ENCODE results near the gene UVRAG. TPM values are rescaled to one million over a fixed set of nuclear protein-coding genes. Genes with fewer than 3 reads are reported as not detected.

UVRAG gene
- total RNA-seq, 2 donors from 2014 or later, result 18.6 to 20.7 TPM

DNA sequence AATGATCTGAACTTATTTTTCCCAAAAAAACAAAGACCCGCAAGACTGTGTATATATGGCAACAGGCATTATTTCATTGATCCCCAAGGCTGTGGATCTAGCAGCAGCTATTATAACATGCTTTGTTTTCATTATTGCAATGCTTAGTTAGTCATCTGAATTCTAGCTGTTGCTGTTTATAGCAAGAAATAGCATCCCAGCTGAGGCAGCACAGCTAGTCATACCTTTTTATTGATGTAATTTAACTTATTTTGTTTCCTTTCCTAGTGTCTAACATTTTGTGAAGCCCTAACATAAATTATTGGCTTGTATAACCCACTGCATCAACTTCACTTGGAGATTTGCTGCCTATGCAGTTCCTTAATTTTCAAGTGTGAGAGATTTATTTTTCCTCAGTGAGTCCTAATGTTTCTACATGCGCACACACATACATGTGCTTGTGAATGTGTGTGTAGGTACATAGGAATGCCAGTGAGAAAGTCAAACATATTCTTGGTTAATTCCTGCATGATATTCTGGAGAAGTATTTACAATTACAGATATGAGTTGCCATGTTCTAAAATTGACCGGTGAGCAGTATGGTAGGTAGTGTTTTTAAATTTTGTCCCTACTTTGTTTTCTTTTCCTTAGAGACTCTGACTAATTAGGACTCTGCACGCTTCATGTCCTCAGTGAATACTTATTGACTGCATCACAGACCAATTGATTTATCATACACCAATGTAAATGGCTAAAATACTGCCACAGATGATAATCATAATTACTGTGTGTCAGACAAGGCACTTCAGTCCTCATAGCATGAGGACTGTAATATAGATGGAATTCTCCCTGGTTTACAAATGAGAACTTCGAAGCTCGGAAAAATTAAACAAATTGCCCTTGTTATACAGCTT lies 272.0 kb downstream of the UVRAG start:
- DNase-seq (no peak), ATAC-seq (replicated peaks in 1 of 2) (no peak)
- H3K36me3 Mint-ChIP-seq (ENCODE audit: insufficient read depth in 2 of 2), result peaks cover 14 to 17% of the 10 kb centered on the region in 2 donors
- no peak overlapping the region for H3K4me3 Mint-ChIP-seq
- no peak overlapping the region for H3K27ac Mint-ChIP-seq
- no peaks in the 10 kb centered on the region for H3K27me3 Mint-ChIP-seq (ENCODE audit: low read depth)
- H3K4me1 Mint-ChIP-seq (ENCODE audit: low read depth), result no peaks in the 10 kb centered on the region
- H3K9me3 Mint-ChIP-seq, result peaks cover 5 to 9% of the 10 kb centered on the region in 2 donors

DNA sequence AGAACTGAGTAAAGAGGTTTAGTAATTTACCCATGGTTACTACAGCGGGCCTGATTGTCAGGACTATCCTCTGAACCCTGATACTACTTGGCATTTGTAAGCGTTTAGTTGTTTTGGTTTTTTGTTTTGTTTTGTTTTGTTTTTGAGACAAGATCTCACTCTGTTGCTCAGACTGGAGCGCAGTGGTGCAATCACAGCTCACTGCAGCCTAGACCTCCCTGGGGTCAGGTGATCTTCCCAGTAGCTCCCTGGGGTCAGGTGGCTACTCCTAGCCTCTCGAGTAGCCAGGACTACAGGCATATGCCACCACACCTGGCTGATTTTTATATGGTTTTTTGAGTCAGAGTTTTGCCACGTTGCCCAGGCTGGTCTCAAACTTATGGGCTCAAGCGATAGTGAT lies 272.7 kb downstream of the UVRAG start:
- H3K36me3 Mint-ChIP-seq (ENCODE audit: insufficient read depth in 2 of 2), result peaks cover 15 to 18% of the 10 kb centered on the region in 2 donors
- no peak overlapping the region for H3K4me3 Mint-ChIP-seq
- no peak for DNase-seq
- no peaks in the 10 kb centered on the region for H3K4me1 Mint-ChIP-seq (ENCODE audit: low read depth)
- no peaks in the 10 kb centered on the region for H3K27me3 Mint-ChIP-seq (ENCODE audit: low read depth)
- no peak overlapping the region for H3K27ac Mint-ChIP-seq
- ATAC-seq (replicated peaks in 1 of 2), result no peak
- peaks cover 5 to 9% of the 10 kb centered on the region in 2 donors for H3K9me3 Mint-ChIP-seq

DNA sequence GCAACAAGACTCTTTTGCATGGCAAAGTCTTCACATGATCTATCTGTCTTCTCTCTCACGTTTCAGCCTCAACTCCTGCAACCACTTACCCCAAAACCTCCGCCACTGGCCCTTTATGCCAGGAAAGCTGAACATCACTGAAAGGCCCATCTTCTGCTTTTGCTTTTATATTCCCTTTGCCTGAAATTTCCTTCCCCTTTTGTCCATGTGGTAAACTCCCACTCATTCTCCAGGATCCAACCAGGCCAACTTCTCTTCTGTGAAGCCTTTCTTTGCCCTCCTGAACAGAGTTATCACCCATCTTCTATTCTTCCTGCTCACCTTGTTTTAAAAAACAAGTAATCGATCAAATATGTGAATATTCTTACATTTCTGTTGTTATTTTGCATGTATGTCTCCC lies 273.5 kb downstream of the UVRAG start:
- H3K9me3 Mint-ChIP-seq, result peaks cover 5 to 9% of the 10 kb centered on the region in 2 donors
- no peaks in the 10 kb centered on the region for H3K27me3 Mint-ChIP-seq (ENCODE audit: low read depth)
- no peak for ATAC-seq (replicated peaks in 1 of 2)
- no peak overlapping the region for H3K4me3 Mint-ChIP-seq
- H3K27ac Mint-ChIP-seq, result no peak overlapping the region
- no peak for DNase-seq
- peaks cover 15 to 18% of the 10 kb centered on the region in 2 donors for H3K36me3 Mint-ChIP-seq (ENCODE audit: insufficient read depth in 2 of 2)
- no peaks in the 10 kb centered on the region for H3K4me1 Mint-ChIP-seq (ENCODE audit: low read depth)

DNA sequence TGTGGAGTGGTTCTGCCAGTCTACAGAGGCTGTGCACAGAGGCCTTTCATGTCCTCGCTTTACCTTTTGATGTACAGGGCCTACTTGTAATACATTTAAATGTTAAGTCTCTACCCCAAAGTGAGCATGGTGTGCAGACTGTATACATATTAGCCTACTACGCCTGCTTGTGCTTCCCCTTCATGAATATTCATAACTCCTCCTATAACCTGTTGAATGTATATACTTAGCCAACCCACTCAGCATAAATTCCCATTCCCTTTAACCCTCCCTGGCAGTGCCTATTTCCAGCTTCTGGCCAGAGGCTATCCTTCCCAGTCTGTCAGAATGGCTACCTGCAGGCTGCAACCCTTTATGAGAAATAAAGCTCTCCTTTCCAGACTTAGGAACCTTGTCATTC lies 275.2 kb downstream of the UVRAG start:
- ATAC-seq (replicated peaks in 1 of 2) (no peak), DNase-seq (no peak)
- H3K4me1 Mint-ChIP-seq (ENCODE audit: low read depth), result no peaks in the 10 kb centered on the region
- no peak overlapping the region for H3K27ac Mint-ChIP-seq
- H3K27me3 Mint-ChIP-seq (ENCODE audit: low read depth), result no peaks in the 10 kb centered on the region
- peaks cover 5 to 9% of the 10 kb centered on the region in 2 donors for H3K9me3 Mint-ChIP-seq
- peaks cover 15 to 18% of the 10 kb centered on the region in 2 donors for H3K36me3 Mint-ChIP-seq (ENCODE audit: insufficient read depth in 2 of 2)
- no peak overlapping the region for H3K4me3 Mint-ChIP-seq

DNA sequence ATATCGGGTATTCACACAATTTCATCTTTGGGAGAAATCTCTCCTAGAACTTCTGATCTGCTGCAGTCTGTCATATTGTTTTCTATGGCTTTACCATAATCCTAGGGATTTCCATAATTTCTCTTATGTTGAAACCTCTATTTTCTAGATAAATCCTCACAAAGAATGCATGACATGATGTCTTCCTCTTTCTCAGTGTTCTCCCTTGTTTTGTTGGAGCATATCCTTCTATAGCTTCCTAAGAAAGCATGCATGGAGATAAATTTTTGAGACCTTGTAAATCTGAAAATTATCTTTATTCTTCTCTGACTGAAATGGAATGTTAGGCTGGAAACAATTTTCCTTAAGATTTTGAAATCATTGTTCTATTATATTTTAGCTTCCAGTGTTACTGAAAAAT lies 275.8 kb downstream of the UVRAG start:
- ATAC-seq (replicated peaks in 1 of 2), result no peak
- peaks cover 15 to 18% of the 10 kb centered on the region in 2 donors for H3K36me3 Mint-ChIP-seq (ENCODE audit: insufficient read depth in 2 of 2)
- no peaks in the 10 kb centered on the region for H3K4me1 Mint-ChIP-seq (ENCODE audit: low read depth)
- no peak for DNase-seq
- peaks cover 5 to 9% of the 10 kb centered on the region in 2 donors for H3K9me3 Mint-ChIP-seq
- H3K4me3 Mint-ChIP-seq, result no peak overlapping the region
- no peaks in the 10 kb centered on the region for H3K27me3 Mint-ChIP-seq (ENCODE audit: low read depth)
- no peak overlapping the region for H3K27ac Mint-ChIP-seq

DNA sequence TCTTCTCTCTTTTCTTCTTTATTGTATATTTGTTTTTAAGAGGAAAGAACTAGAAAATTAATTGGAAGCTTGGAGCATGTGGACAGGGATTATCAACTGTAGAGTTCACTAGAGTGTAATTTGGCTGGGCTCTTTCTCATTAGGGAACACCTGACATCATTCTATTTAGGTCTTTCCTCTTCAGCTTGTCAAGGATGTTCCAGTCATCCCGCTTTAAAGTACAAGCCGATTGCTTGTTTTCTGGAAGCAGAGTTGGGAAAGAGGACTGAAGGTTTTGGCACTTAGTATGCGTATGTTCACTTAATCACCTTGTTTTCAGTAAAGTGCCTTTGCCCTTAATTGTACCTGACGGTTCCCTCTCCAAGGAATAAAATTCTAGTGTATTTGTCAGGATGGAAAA lies 279.7 kb downstream of the UVRAG start:
- no peak overlapping the region for H3K27ac Mint-ChIP-seq
- no peaks in the 10 kb centered on the region for H3K4me1 Mint-ChIP-seq (ENCODE audit: low read depth)
- DNase-seq (no peak), ATAC-seq (replicated peaks in 1 of 2) (no peak)
- no peaks in the 10 kb centered on the region for H3K27me3 Mint-ChIP-seq (ENCODE audit: low read depth)
- H3K4me3 Mint-ChIP-seq, result no peak overlapping the region
- H3K36me3 Mint-ChIP-seq (ENCODE audit: insufficient read depth in 2 of 2), result peaks cover 13 to 14% of the 10 kb centered on the region in 2 donors
- peaks cover 5 to 7% of the 10 kb centered on the region in 2 donors for H3K9me3 Mint-ChIP-seq

DNA sequence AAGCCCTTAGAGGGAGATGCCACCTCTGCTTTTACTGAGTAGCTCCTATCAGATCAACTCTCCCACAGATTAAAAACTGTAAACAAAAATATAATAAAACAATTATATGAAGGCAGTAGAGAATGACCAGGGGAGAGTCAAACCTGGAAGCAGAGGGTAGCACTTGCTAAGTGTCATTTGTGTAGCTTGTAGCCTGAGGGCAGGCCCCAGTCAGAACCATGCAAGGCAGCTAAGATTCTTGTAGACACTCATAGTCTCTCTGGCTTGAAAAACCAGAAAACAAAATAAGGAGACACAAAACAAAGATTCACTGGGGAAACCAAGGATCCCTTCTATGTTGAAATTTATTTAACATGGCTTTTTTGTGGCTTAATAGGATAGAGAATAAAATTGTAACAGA lies 280.9 kb downstream of the UVRAG start:
- H3K36me3 Mint-ChIP-seq (ENCODE audit: insufficient read depth in 2 of 2), result peaks cover 7% of the 10 kb centered on the region in 2 donors
- peaks cover 2% of the 10 kb centered on the region in 2 donors for H3K9me3 Mint-ChIP-seq
- ATAC-seq (replicated peaks in 1 of 2), result no peak
- H3K27me3 Mint-ChIP-seq (ENCODE audit: low read depth), result no peaks in the 10 kb centered on the region
- no peaks in the 10 kb centered on the region for H3K4me1 Mint-ChIP-seq (ENCODE audit: low read depth)
- no peak for DNase-seq
- H3K27ac Mint-ChIP-seq, result no peak overlapping the region
- no peak overlapping the region for H3K4me3 Mint-ChIP-seq

DNA sequence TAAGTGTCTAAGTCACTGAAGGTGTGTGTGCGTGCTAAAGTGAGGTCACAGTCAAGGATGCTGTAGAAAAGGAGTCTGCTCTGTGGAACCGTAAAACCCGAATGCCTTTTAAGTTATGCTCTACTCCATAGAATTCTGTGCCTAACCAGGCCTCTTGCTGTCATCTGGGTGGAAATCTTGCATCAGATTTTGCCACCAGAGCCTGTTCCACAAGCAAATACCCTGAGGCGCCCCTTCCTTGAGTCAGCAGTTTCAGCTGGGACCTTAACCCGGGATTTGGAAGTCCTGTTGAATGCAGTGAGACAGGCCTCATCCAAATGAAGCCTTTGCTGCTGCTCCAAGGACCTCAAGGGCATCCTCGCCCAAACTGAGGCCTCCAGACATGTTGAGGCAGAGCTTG lies 281.5 kb downstream of the UVRAG start:
- H3K4me3 Mint-ChIP-seq, result no peak overlapping the region
- ATAC-seq (replicated peaks in 1 of 2) (no peak), DNase-seq (no peak)
- no peaks in the 10 kb centered on the region for H3K4me1 Mint-ChIP-seq (ENCODE audit: low read depth)
- no peaks in the 10 kb centered on the region for H3K27me3 Mint-ChIP-seq (ENCODE audit: low read depth)
- peaks cover 2 to 6% of the 10 kb centered on the region in 2 donors for H3K36me3 Mint-ChIP-seq (ENCODE audit: insufficient read depth in 2 of 2)
- no peaks in the 10 kb centered on the region for H3K9me3 Mint-ChIP-seq
- H3K27ac Mint-ChIP-seq, result no peak overlapping the region

DNA sequence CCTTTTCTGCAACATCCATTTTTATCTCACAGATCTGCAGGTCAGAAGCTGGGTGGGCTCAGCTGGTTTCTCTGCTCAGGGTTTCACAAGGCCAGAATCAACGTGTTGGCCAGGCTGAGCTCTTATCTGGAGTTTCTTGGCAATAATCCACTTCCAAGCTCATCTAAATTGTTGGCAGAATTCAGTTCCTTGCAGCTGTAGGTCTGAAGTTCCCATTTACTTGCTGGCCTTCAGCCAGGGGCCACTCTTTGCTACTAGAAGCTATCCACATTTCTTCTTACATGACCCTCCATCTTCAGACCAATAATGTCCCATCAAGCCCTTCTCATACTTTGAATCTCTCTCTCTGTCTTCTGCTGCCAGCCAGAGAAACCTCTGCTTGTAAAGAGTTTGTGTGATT lies 287.8 kb downstream of the UVRAG start:
- Mint-ChIP-seq H3K27ac (no peak overlapping the region), H3K36me3 (ENCODE audit: insufficient read depth in 2 of 2) (peaks cover 0 to 1% of the 10 kb centered on the region in 2 donors), H3K4me3 (no peak overlapping the region), H3K27me3 (ENCODE audit: low read depth) (no peaks in the 10 kb centered on the region), H3K9me3 (no peaks in the 10 kb centered on the region), H3K4me1 (ENCODE audit: low read depth) (no peaks in the 10 kb centered on the region)
- no peak for DNase-seq
- ATAC-seq (replicated peaks in 1 of 2), result no peak

DNA sequence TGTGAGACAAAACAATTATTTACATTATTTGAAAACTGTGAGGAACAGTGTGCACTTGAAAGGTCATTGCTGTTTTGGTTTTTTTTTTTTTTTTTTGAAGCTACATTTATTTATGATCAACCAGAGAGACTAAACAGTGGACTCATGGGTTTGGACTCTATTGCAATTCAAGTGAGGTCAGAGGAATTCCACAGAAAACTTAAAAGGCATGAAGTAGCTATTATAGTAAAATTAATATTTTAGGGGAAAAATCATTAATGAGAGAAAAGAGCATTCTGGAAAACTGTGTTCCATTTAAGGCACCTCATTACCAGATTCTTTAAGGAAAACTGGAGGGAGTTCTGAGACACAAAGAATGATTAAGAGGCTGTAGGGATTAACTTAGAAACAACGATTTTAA lies 288.4 kb downstream of the UVRAG start:
- no peak for ATAC-seq (replicated peaks in 1 of 2)

DNA sequence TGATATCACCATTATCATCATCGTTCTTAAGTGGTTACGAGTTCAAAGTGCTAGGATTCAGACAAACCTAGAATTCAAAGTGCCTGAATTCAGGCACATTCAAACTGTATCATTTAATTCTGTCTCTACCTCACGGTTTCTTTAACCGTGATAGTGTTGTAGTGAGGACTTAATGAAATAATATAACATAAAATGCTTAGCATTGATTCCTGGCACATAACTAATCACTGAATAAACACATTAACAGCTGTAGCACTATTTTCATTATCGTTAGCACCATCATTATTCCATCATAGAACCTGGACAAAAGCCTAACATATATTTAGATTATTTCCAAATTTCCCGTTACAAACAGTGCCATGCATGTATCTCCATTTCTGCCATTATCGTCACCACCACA lies 289.3 kb downstream of the UVRAG start:
- Mint-ChIP-seq H3K27me3 (ENCODE audit: low read depth) (no peaks in the 10 kb centered on the region), H3K9me3 (no peaks in the 10 kb centered on the region), H3K27ac (no peak overlapping the region), H3K36me3 (ENCODE audit: insufficient read depth in 2 of 2) (peaks cover 0 to 1% of the 10 kb centered on the region in 2 donors), H3K4me1 (ENCODE audit: low read depth) (no peaks in the 10 kb centered on the region), H3K4me3 (no peak overlapping the region)
- DNase-seq (no peak), ATAC-seq (replicated peaks in 1 of 2) (no peak)

More for the DNA sequence above, 288.4 kb downstream of the UVRAG start:
- Mint-ChIP-seq H3K9me3 (no peaks in the 10 kb centered on the region), H3K36me3 (ENCODE audit: insufficient read depth in 2 of 2) (peaks cover 0 to 1% of the 10 kb centered on the region in 2 donors), H3K4me1 (ENCODE audit: low read depth) (no peaks in the 10 kb centered on the region), H3K4me3 (no peak overlapping the region), H3K27ac (no peak overlapping the region), H3K27me3 (ENCODE audit: low read depth) (no peaks in the 10 kb centered on the region)
- no peak for DNase-seq

DNA sequence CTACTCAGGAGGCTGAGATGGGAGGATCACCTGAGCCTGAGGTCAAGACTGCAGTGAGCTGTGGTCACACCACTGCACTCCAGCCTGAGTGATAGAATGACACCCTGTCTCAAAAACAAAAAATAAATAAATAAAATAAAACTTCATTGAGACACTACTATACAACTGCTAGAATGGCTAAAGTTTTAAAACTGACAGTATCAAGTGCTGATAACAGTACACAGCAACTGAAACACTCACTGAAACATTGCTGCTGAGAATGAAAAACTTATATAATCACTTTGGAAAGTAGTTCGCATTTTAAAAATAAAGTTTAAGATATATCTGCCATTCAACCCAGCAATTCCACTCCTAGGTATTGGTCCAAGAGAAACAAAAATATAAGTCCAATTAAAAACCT lies 290.6 kb downstream of the UVRAG start:
- no peak for ATAC-seq (replicated peaks in 1 of 2)
- H3K4me1 Mint-ChIP-seq (ENCODE audit: low read depth), result no peaks in the 10 kb centered on the region
- no peaks in the 10 kb centered on the region for H3K9me3 Mint-ChIP-seq
- peaks cover 0 to 1% of the 10 kb centered on the region in 2 donors for H3K36me3 Mint-ChIP-seq (ENCODE audit: insufficient read depth in 2 of 2)
- H3K4me3 Mint-ChIP-seq, result no peak overlapping the region
- no peak overlapping the region for H3K27ac Mint-ChIP-seq
- no peak for DNase-seq
- H3K27me3 Mint-ChIP-seq (ENCODE audit: low read depth), result no peaks in the 10 kb centered on the region

DNA sequence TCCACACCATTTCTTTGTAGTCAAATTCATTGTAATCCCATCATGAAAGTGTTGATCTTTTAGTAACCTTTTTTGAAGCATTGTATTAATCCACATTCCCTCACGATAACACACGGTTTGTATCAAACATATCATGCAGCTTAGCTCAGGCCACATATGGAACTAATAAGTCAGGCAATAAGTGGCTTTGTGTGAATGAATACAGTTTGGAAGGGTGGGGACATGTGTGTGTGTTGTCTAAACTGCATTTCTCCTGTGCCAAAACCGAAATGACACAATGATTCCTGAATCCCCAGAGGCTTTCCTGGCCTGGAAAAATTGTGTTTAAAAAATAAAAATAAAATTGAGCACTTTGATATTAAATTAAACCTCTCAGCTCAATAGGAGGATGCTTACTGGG lies 293.0 kb downstream of the UVRAG start:
- H3K4me3 Mint-ChIP-seq, result no peak overlapping the region
- ATAC-seq (replicated peaks in 1 of 2) (no peak), DNase-seq (no peak)
- no peaks in the 10 kb centered on the region for H3K4me1 Mint-ChIP-seq (ENCODE audit: low read depth)
- H3K27me3 Mint-ChIP-seq (ENCODE audit: low read depth), result no peaks in the 10 kb centered on the region
- no peaks in the 10 kb centered on the region for H3K9me3 Mint-ChIP-seq
- no peaks in the 10 kb centered on the region for H3K36me3 Mint-ChIP-seq (ENCODE audit: insufficient read depth in 2 of 2)
- H3K27ac Mint-ChIP-seq, result no peak overlapping the region

DNA sequence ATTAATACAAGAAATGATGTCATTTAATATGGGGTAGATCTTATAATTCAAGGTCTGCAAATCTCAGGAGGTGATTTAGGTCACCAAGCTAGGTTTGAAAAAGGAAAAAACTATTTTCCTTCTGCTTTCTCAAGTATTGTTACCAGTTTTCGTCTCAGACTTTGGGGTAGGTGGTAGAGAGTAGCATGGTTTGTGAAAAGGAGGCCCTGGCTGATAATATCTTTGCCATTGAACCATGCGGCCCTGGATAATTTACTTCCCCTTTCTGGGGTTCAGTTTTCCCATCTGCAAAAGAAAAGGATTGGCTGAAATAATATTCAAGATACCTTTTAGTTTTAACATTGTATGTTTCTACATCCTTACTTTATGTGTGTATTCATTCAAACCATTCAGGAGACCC lies 299.2 kb downstream of the UVRAG start:
- Mint-ChIP-seq H3K4me3 (no peak overlapping the region), H3K4me1 (ENCODE audit: low read depth) (no peaks in the 10 kb centered on the region), H3K36me3 (ENCODE audit: insufficient read depth in 2 of 2) (peaks cover 1 to 2% of the 10 kb centered on the region in 2 donors), H3K27me3 (ENCODE audit: low read depth) (no peaks in the 10 kb centered on the region), H3K27ac (no peak overlapping the region), H3K9me3 (no peaks in the 10 kb centered on the region)
- DNase-seq, result no peak
- no peak for ATAC-seq (replicated peaks in 1 of 2)
